ENCODE data around the gene GPR152.

DNA sequence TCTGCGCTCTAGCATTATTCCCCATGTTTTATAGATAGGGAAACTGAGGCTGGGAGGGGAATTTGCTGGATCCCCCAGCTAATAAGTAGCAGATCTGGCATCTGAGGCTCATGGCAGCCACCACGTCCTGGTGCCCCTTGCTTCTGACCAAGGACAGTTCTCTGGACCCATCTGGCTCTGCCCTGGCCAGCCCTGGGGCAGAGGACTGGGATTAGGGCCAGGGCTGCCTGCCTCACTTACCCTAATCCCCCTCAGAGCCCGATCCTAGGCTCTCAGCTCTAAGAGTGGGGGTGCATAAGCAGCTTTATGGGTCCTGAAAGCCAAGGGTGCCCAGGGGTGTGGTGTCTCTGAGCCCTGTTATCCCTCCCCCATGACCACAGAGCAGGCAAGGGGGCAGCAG is 2.5 kb upstream of the GPR152 start, which contains the start of gene CABP4:
- TF ChIP-seq POLR2A (IDR thresholded peaks at IDR 0.05; ENCODE audit: borderline replicate concordance, extremely low read depth, insufficient read depth, insufficient read length), result no peak
- TF ChIP-seq, protein P1, sequence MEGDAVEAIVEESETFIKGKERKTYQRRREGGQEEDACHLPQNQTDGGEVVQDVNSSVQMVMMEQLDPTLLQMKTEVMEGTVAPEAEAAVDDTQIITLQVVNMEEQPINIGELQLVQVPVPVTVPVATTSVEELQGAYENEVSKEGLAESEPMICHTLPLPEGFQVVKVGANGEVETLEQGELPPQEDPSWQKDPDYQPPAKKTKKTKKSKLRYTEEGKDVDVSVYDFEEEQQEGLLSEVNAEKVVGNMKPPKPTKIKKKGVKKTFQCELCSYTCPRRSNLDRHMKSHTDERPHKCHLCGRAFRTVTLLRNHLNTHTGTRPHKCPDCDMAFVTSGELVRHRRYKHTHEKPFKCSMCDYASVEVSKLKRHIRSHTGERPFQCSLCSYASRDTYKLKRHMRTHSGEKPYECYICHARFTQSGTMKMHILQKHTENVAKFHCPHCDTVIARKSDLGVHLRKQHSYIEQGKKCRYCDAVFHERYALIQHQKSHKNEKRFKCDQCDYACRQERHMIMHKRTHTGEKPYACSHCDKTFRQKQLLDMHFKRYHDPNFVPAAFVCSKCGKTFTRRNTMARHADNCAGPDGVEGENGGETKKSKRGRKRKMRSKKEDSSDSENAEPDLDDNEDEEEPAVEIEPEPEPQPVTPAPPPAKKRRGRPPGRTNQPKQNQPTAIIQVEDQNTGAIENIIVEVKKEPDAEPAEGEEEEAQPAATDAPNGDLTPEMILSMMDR (IDR thresholded peaks at IDR 0.05 in 2 of 3, conservative IDR thresholded peaks at IDR 0.05 in 1 of 3; ENCODE audit: borderline replicate concordance in 1 of 3, insufficient read depth in 1 of 3, low read depth in 2 of 3, low read length in 2 of 3), result no peak
- no peak for TF ChIP-seq CEBPB (IDR thresholded peaks at IDR 0.05; ENCODE audit: low read depth)
- TF ChIP-seq JUND (IDR thresholded peaks at IDR 0.05), result no peak
- TF ChIP-seq, protein P2, sequence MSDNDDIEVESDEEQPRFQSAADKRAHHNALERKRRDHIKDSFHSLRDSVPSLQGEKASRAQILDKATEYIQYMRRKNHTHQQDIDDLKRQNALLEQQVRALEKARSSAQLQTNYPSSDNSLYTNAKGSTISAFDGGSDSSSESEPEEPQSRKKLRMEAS (IDR thresholded peaks at IDR 0.05), result no peak
- TF ChIP-seq, protein P3, sequence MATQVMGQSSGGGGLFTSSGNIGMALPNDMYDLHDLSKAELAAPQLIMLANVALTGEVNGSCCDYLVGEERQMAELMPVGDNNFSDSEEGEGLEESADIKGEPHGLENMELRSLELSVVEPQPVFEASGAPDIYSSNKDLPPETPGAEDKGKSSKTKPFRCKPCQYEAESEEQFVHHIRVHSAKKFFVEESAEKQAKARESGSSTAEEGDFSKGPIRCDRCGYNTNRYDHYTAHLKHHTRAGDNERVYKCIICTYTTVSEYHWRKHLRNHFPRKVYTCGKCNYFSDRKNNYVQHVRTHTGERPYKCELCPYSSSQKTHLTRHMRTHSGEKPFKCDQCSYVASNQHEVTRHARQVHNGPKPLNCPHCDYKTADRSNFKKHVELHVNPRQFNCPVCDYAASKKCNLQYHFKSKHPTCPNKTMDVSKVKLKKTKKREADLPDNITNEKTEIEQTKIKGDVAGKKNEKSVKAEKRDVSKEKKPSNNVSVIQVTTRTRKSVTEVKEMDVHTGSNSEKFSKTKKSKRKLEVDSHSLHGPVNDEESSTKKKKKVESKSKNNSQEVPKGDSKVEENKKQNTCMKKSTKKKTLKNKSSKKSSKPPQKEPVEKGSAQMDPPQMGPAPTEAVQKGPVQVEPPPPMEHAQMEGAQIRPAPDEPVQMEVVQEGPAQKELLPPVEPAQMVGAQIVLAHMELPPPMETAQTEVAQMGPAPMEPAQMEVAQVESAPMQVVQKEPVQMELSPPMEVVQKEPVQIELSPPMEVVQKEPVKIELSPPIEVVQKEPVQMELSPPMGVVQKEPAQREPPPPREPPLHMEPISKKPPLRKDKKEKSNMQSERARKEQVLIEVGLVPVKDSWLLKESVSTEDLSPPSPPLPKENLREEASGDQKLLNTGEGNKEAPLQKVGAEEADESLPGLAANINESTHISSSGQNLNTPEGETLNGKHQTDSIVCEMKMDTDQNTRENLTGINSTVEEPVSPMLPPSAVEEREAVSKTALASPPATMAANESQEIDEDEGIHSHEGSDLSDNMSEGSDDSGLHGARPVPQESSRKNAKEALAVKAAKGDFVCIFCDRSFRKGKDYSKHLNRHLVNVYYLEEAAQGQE (IDR thresholded peaks at IDR 0.05; ENCODE audit: low read depth), result no peak
- TF ChIP-seq POLR2AphosphoS5 (IDR thresholded peaks at IDR 0.05; ENCODE audit: low read depth, low read length), result no peak
- TF ChIP-seq SIN3A (IDR thresholded peaks at IDR 0.05; ENCODE audit: low read depth), result no peak
- TF ChIP-seq CBX3 (IDR thresholded peaks at IDR 0.05; ENCODE audit: low read depth), result no peak
- TF ChIP-seq EGR1 (IDR thresholded peaks at IDR 0.05; ENCODE audit: low read depth), result no peak
- TF ChIP-seq SP1 (IDR thresholded peaks at IDR 0.05; ENCODE audit: low read depth), result no peak

All from HCT116 (cell line).